Stimulated activated CD8-positive, alpha-beta memory T cell treated with anti-CD3 and anti-CD28 coated beads, Interleukin-4, amount 100 ng/mL, for 4 hours (primary cell): Measurements from ENCODE around the gene KAT6B.

Source experiments
- DNase-seq, 2 donors: peaks; one replicate each; pipeline ENCODE4 v3.0.0-alpha.2; 2020; ENCODE audit warnings: low read depth in 2 of 2, low spot score in 1 of 2

Gene KAT6B

GRCh38 chr10:74822521-74823089 is 3.8 kb upstream of the KAT6B start:
- DNase-seq, result no peak

- no peak for DNase-seq
Measured at GRCh38 chr10:74823791-74824183, 2.6 kb upstream of the KAT6B start.

DNA sequence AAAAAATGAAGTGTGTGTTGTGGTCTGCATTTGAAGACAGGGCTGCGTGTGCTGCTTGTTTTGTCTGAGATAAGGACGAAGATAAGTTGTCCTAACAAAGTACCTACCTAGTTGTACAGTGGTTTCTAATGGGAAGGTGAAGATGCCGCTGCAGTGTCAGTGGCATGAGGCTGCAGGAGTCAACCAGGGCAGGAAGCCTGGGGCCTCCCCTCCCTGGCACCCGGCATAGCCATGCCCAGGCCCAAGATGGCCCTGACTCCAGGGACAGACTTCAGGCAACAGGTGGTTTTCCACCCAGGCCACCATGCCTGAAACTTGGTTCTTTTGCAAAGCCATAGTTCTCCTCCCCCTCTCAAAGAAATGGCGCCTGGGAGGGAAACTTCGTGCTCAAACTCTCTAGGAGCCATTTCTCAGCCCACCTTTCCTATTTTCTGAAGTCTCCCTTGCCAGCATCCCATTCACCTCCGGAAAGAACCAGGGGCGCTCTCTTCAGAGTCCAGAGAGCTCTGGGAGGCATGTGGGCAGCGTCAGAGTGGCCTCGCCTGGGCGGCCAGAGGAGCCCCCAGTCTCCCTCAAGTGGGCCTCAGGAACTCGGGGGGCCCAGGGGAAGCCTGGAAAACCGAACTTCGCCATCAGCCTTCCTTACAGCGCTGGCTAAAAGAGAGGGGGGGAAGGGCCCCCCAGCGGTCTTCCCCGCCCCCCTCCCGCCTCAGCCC is 2.1 kb upstream of the KAT6B start:
- no peak for DNase-seq

GRCh38 chr10:74824900-74825370 is 1.5 kb upstream of the KAT6B start:
- peak in 1 of 2 donors; percentile 17 for DNase-seq

DNA sequence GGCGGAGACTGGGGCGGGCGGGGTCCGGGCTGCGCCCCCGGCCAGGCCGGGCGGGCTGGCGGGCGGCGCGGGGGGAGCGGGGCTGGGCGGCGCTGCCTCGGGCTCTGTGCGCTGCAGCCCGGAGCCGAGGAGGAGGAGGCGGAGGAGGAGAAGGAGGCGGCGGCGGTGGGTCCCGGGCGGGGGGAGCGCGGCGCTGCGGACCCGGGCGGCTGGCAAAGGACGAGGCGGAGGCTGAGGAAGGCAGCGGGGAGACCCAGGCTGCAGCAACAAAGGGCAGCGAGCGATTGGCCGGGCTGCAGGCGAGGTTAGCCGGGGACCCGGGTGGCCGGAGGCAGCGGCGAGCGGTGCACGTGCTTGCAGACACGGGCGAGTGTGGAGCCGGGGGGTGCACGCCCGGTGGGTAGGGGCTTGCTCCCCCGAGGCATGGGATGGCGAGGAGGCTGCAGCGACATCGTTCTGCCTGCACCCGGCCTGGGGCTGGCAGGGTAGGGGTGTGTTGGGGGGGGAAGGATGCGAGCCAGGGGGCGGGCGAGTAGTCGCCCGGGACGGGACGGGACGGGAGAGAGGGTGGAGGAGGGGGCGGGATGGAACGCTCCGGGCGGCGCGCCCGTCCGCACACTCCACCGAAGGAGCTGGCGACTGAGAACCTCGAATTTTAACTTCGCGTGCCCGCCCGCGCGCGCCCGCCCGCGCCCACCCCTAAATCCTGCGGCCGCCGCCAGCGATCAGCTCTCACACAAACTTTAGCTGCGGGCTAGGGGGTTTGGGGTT is 844 bp upstream of the KAT6B start:
- peak in 1 of 2 donors; percentile 28 for DNase-seq

GRCh38 chr10:74827045-74827441 is 643 bp downstream of the KAT6B start:
- DNase-seq, result no peak

DNA sequence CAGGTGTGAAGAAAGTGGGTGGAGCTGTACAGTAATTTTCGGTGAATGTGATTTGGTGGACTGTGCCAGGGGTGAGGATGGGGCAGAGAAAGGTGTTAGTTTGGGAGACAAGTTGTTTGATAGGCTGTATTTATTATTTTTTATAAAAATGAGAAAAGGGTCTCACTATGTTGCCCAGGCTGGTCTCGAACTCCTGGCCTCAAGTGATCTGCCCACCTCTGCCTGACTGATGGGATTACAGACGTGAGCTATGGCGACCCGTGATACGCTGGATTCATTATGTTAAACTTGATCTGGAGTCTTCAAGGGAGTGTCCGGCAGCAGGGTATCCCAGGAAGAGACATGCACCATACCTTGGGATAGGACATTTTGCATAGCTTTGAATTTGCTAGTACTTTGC is 1.3 kb downstream of the KAT6B start:
- no peak for DNase-seq

DNA sequence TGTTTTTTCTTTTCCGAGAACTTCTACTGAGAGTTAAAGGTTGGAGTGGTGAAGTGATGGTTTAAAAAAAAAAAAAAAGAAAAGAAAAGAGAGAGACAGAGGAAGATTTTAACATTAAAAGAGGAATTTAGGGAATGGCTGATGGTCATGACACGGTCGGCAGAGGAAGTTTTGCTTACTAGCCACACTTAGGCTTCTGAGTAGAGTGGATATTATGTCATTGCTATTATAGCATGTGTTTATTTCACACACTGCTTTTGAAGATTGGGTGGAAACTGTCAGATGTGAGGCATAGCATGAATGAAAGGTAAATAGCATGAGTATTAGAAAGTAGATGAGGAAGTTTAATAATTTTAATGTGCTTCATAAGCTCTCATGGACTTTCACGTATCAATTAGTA is 2.5 kb downstream of the KAT6B start:
- no peak for DNase-seq

GRCh38 chr10:74831518-74832120 is 5.2 kb downstream of the KAT6B start:
- DNase-seq, result no peak

DNA sequence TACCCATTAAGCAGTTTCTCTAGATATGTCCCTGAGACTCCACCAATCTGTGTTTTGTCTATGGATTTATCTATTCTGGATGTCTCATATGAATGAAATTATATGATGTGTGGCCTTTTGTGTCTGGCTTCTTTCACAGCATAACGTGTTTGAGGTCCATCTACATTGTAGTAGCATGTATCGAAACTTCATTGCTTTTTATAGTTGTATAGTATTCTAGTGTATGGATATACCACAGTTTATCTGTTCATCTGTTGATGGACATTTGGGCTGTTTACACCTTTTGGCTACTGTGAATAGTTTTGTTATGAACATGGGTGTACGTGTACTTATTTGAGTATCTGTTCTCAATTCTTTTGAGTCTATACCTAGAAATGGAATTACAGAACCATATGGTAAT is 9.6 kb downstream of the KAT6B start:
- no peak for DNase-seq

- no peak for DNase-seq
Measured at GRCh38 chr10:74836877-74837276, 10.5 kb downstream of the KAT6B start.

- no peak for DNase-seq
Measured at GRCh38 chr10:74837743-74838142, 11.3 kb downstream of the KAT6B start.

GRCh38 chr10:74839708-74840107 is 13.3 kb downstream of the KAT6B start:
- DNase-seq, result no peak

GRCh38 chr10:74841265-74841973 is 15.0 kb downstream of the KAT6B start:
- DNase-seq, result no peak

GRCh38 chr10:74842301-74842954 is 16.0 kb downstream of the KAT6B start:
- DNase-seq, result no peak

GRCh38 chr10:74846958-74847357 is 20.6 kb downstream of the KAT6B start:
- no peak for DNase-seq

DNA sequence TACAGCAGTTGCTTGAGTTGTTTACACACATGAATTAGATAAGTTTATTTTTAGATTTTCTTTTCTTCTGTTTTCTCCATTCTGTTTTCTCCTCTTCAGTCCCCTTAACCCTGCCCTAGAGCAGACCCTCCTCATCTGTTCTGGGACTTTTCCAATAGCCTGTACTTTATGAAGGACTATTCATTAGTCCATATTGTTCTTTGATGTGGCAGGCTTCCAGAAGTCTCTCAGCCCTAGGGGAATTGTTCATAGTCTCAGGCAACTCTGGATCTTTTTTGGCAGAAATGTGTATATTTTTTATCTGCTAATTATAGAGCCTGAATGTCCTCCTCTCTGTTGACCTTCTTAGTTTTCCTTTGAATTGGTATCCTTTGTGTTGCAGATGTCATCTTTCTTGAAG is 25.4 kb downstream of the KAT6B start:
- DNase-seq, result no peak

- DNase-seq, result no peak
Measured at GRCh38 chr10:74852381-74852780, 26.0 kb downstream of the KAT6B start.

- no peak for DNase-seq
Measured at GRCh38 chr10:74854610-74855009, 28.2 kb downstream of the KAT6B start.

GRCh38 chr10:74855027-74855426 is 28.6 kb downstream of the KAT6B start:
- DNase-seq, result no peak

DNA sequence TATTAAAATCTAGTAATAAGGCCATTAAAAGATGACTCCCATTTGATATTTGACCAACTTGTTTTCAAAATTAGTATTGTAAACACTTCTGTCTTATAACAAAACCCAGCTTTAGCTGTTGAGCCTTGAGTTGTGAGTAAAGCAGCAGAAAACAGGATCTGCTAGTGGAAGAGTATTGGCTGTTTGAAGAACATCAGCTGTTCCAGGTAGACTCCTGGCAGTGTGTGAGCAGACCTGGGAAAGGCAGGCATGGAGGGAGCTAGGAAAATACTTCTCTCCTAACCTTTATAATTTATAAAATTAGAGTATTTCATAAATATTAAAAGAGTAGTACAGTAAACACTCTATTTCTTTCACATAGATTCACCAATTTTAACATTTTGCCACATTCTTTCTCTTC is 29.0 kb downstream of the KAT6B start:
- DNase-seq, result no peak
